ENCODE measurements around the gene PSD4.

GRCh38 chr2:113245276-113245711, 71.5 kb downstream of the PSD4 start:
- TF ChIP-seq CTCF (IDR thresholded peaks at IDR 0.05) (no peak), POLR2A (IDR thresholded peaks at IDR 0.05) (no peak), POLR2AphosphoS5 (IDR thresholded peaks at IDR 0.05) (no peak)
